ENCODE data around the gene CIZ1. TPM values are rescaled to one million over a fixed set of nuclear protein-coding genes. Genes with fewer than 3 reads are reported as not detected.

The CIZ1 gene
- total RNA-seq, 1 donor from 2014 or later: 186 TPM

GRCh38 chr9:128124873-128125579 is 66.3 kb downstream of the CIZ1 start:
- Mint-ChIP-seq H3K4me1 (ENCODE audit: unreplicated experiment) (peaks cover 15% of the 10 kb centered on the region), H3K4me3 (peak overlapping the region; percentile 67), H3K27ac (no peak overlapping the region), H3K27me3 (no peaks in the 10 kb centered on the region), H3K9me3 (no peaks in the 10 kb centered on the region), H3K36me3 (no peaks in the 10 kb centered on the region)
- DNase-seq (ENCODE audit: extremely low spot score, unreplicated experiment): no peak
- TF ChIP-seq CTCF (conservative IDR thresholded peaks at IDR 0.05): peak; percentile 66

- peaks cover 15% of the 10 kb centered on the region for H3K4me1 Mint-ChIP-seq (ENCODE audit: unreplicated experiment)
- no peaks in the 10 kb centered on the region for H3K36me3 Mint-ChIP-seq
- TF ChIP-seq CTCF (conservative IDR thresholded peaks at IDR 0.05): no peak
- H3K4me3 Mint-ChIP-seq: no peak overlapping the region
- H3K27ac Mint-ChIP-seq: no peak overlapping the region
- no peak for DNase-seq (ENCODE audit: extremely low spot score, unreplicated experiment)
- no peaks in the 10 kb centered on the region for H3K27me3 Mint-ChIP-seq
- no peaks in the 10 kb centered on the region for H3K9me3 Mint-ChIP-seq
Observed at GRCh38 chr9:128124451-128124850, 66.9 kb downstream of the CIZ1 start.

GRCh38 chr9:128123451-128124080 is 67.8 kb downstream of the CIZ1 start:
- no peaks in the 10 kb centered on the region for H3K27me3 Mint-ChIP-seq
- no peaks in the 10 kb centered on the region for H3K9me3 Mint-ChIP-seq
- H3K27ac Mint-ChIP-seq: no peak overlapping the region
- H3K36me3 Mint-ChIP-seq: no peaks in the 10 kb centered on the region
- H3K4me1 Mint-ChIP-seq (ENCODE audit: unreplicated experiment): peaks cover 9% of the 10 kb centered on the region
- TF ChIP-seq CTCF (conservative IDR thresholded peaks at IDR 0.05): no peak
- no peak overlapping the region for H3K4me3 Mint-ChIP-seq
- no peak for DNase-seq (ENCODE audit: extremely low spot score, unreplicated experiment)

- no peak for TF ChIP-seq CTCF (conservative IDR thresholded peaks at IDR 0.05)
- H3K9me3 Mint-ChIP-seq: no peaks in the 10 kb centered on the region
- H3K4me3 Mint-ChIP-seq: no peak overlapping the region
- no peaks in the 10 kb centered on the region for H3K36me3 Mint-ChIP-seq
- no peak overlapping the region for H3K27ac Mint-ChIP-seq
- no peak for DNase-seq (ENCODE audit: extremely low spot score, unreplicated experiment)
- peaks cover 11% of the 10 kb centered on the region for H3K4me1 Mint-ChIP-seq (ENCODE audit: unreplicated experiment)
- no peaks in the 10 kb centered on the region for H3K27me3 Mint-ChIP-seq
Observed at GRCh38 chr9:128122809-128123175, 68.6 kb downstream of the CIZ1 start.

GRCh38 chr9:128121924-128122808 is 69.2 kb downstream of the CIZ1 start:
- DNase-seq (ENCODE audit: extremely low spot score, unreplicated experiment): no peak
- H3K4me1 Mint-ChIP-seq (ENCODE audit: unreplicated experiment): peaks cover 15% of the 10 kb centered on the region
- H3K27me3 Mint-ChIP-seq: no peaks in the 10 kb centered on the region
- no peak overlapping the region for H3K4me3 Mint-ChIP-seq
- peaks cover 3% of the 10 kb centered on the region for H3K36me3 Mint-ChIP-seq
- H3K27ac Mint-ChIP-seq: no peak overlapping the region
- no peak for TF ChIP-seq CTCF (conservative IDR thresholded peaks at IDR 0.05)
- no peaks in the 10 kb centered on the region for H3K9me3 Mint-ChIP-seq
